Testis (tissue), 3 donors: ENCODE results near the gene RHOA. TPM values are rescaled to one million over a fixed set of nuclear protein-coding genes. Genes with fewer than 3 reads are reported as not detected.

ENCODE experiments used
- DNase-seq: peaks from one replicate; pipeline ENCODE4 v3.0.0-alpha.2; 2019
- H3K27ac ChIP-seq, 2 donors: fragments of 200-600 bp; sonication (generic); one replicate each; pipeline ENCODE4 v1.5.1; 2019
- H3K27me3 ChIP-seq: fragments of 200-600 bp; sonication (generic); one replicate; pipeline ENCODE4 v1.5.1; 2019
- H3K36me3 ChIP-seq: fragments of 200-600 bp; sonication (generic); one replicate; pipeline ENCODE4 v1.5.1; 2017; ENCODE audit warnings: low read depth; ENCODE audit errors: missing control alignments
- H3K4me1 ChIP-seq: fragments of 200-600 bp; sonication (generic); one replicate; pipeline ENCODE4 v1.5.1; 2019
- H3K4me3 ChIP-seq, 2 donors: fragments of 200-600 bp; sonication (generic); one replicate each; pipeline ENCODE4 v1.5.1; 2017 to 2019
- H3K9me3 ChIP-seq: fragments of 200-600 bp; sonication (generic); one replicate; pipeline ENCODE4 v1.5.1; 2017
- POLR2A ChIP-seq: fragments of 450-650 bp; IDR thresholded peaks from one replicate; pipeline ENCODE4 v1.6.1; 2017; ENCODE audit warnings: antibody characterized with exemption, mild to moderate bottlenecking, moderate library complexity
- WGBS, 2 donors: methylation state at CpG; one replicate each; pipeline ENCODE4 v1.1.5; 2018; 5-methylcytosine and 5-hydroxymethylcytosine counted together
- intact Hi-C: fragments of 100-400 bp; cut with DNase I; formaldehyde crosslinking; loops from one replicate; pipeline ENCODE4 v1.15.1; 2023; ENCODE audit warnings: low total_unique reads
- polyA plus RNA-seq: library from polyadenylated mRNA; stranded (reverse); fragments of 350-450 nt; fragmentation: Illumina TruSeq; extraction: RNeasy Lipid Tissue Mini Kit (QIAGEN cat#74804); gene quantifications from one replicate; pipeline ENCODE4 v1.2.3, GENCODE V29; 2014; ENCODE audit warnings: low read depth, low replicate concordance; ENCODE audit not compliant: insufficient read depth
- total RNA-seq, 2 donors: library from RNA; depleted of rRNA; stranded (reverse); fragments of >200 nt; gene quantifications; one replicate each; pipeline ENCODE4 v1.2.3, GENCODE V29; 2016
- TF ChIP-seq, protein P1 (sequence below), 3 experiments: fragments of 450-650 bp in 2 of 3; fragments of 200-600 bp in 1 of 3; sonication (generic) in 1 of 3; IDR thresholded peaks; one replicate each; pipeline ENCODE4 v1.5.1; 2016 to 2019; ENCODE audit warnings: antibody characterized with exemption in 3 of 3, mild to moderate bottlenecking in 2 of 3, moderate library complexity in 1 of 3

Gene RHOA
- total and polyA plus RNA-seq, 3 donors from 2014 or later, result 207 to 331 (median 252) TPM

- no peak for TF ChIP-seq POLR2A
- TF ChIP-seq, protein P1, sequence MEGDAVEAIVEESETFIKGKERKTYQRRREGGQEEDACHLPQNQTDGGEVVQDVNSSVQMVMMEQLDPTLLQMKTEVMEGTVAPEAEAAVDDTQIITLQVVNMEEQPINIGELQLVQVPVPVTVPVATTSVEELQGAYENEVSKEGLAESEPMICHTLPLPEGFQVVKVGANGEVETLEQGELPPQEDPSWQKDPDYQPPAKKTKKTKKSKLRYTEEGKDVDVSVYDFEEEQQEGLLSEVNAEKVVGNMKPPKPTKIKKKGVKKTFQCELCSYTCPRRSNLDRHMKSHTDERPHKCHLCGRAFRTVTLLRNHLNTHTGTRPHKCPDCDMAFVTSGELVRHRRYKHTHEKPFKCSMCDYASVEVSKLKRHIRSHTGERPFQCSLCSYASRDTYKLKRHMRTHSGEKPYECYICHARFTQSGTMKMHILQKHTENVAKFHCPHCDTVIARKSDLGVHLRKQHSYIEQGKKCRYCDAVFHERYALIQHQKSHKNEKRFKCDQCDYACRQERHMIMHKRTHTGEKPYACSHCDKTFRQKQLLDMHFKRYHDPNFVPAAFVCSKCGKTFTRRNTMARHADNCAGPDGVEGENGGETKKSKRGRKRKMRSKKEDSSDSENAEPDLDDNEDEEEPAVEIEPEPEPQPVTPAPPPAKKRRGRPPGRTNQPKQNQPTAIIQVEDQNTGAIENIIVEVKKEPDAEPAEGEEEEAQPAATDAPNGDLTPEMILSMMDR (IDR thresholded peaks at IDR 0.05), result no peak
- 81 to 93% methylated on average over 7 of the region's 7 CpGs for WGBS, 2 donors
- no peaks in the 10 kb centered on the region for H3K9me3 ChIP-seq
- H3K27ac ChIP-seq, result no peak overlapping the region
- H3K36me3 ChIP-seq, result no peaks in the 10 kb centered on the region
- no peak for DNase-seq
- no peak overlapping the region for H3K4me3 ChIP-seq
- H3K27me3 ChIP-seq, result no peaks in the 10 kb centered on the region
- no peaks in the 10 kb centered on the region for H3K4me1 ChIP-seq
- intact Hi-C loops, result no loop called here
Observed at GRCh38 chr3:49327485-49327884, 84.3 kb downstream of the RHOA start.

DNA sequence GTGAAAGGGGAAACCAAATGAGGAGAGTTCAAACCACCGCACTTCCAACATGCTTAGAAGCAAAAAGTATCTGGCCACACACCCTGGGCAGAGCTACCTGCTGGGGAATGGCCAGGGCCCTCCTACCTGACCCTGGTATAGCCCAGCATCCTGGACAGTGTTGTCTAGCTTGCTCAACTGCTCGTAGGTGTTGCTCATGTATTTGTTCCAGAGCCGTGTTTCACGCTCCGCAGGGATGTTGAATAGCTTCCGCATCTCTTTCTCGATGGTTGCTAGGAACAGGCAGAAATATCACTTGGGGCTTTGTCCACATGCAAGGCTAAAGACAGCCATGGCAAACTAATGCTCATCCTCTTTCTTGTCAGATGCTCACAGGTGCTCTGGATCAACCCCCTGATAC lies 87.0 kb downstream of the RHOA start:
- Histone ChIP-seq H3K4me1 (no peaks in the 10 kb centered on the region), H3K27ac (no peak overlapping the region), H3K4me3 (no peak overlapping the region), H3K36me3 (no peaks in the 10 kb centered on the region), H3K27me3 (no peaks in the 10 kb centered on the region), H3K9me3 (no peaks in the 10 kb centered on the region)
- intact Hi-C loops, result no loop called here
- WGBS, 2 donors, result 96 to 97% methylated on average over 7 of the region's 7 CpGs
- TF ChIP-seq, protein P1 (IDR thresholded peaks at IDR 0.05), result no peak
- TF ChIP-seq POLR2A, result no peak
- DNase-seq, result no peak

- Histone ChIP-seq H3K36me3 (no peaks in the 10 kb centered on the region), H3K4me1 (no peaks in the 10 kb centered on the region), H3K27ac (no peak overlapping the region), H3K9me3 (no peaks in the 10 kb centered on the region), H3K27me3 (no peaks in the 10 kb centered on the region), H3K4me3 (no peak overlapping the region)
- DNase-seq, result no peak
- TF ChIP-seq, protein P1 (IDR thresholded peaks at IDR 0.05), result no peak
- no peak for TF ChIP-seq POLR2A
- intact Hi-C loops, result no loop called here
- 89 to 95% methylated on average over 16 of the region's 16 CpGs for WGBS, 2 donors
Observed at GRCh38 chr3:49316696-49317457, 94.9 kb downstream of the RHOA start.

GRCh38 chr3:49313896-49314688 lies 97.7 kb downstream of the RHOA start:
- Histone ChIP-seq H3K27me3 (no peaks in the 10 kb centered on the region), H3K4me1 (no peaks in the 10 kb centered on the region), H3K27ac (no peak overlapping the region), H3K36me3 (no peaks in the 10 kb centered on the region), H3K4me3 (no peak overlapping the region), H3K9me3 (no peaks in the 10 kb centered on the region)
- intact Hi-C loops, result no loop called here
- 93 to 95% methylated on average over 1 of the region's 1 CpG for WGBS, 2 donors
- no peak for DNase-seq
- TF ChIP-seq, protein P1 (IDR thresholded peaks at IDR 0.05), result no peak
- no peak for TF ChIP-seq POLR2A
